Bronchial epithelial cell (primary cell): ENCODE results near the gene SLC25A21. TPM values are rescaled to one million over a fixed set of nuclear protein-coding genes. Genes with fewer than 3 reads are reported as not detected.
"Not testable (repeated sequence)": the region's sequence is repeated elsewhere in the genome, so short reads cannot be mapped to it uniquely, and the experiment has no call there.

Experiments used
- DNase-seq: peaks from one replicate; pipeline ENCODE4 v3.0.0-alpha.2; 2010; ENCODE audit warnings: low read depth
- FAIRE-seq: peaks from 2 replicates; lab custom pipeline; 2011; peaks lifted over from hg19 to GRCh38; lab: Jason Lieb, UNC
- H3K27me3 ChIP-seq: 2 replicates; pipeline ENCODE4 v1.5.1; 2011; ENCODE audit warnings: low read length; ENCODE audit not compliant: control insufficient read depth, insufficient read depth
- H3K36me3 ChIP-seq: 2 replicates; pipeline ENCODE4 v1.5.1; 2011; ENCODE audit warnings: low read length; ENCODE audit not compliant: control insufficient read depth, insufficient read depth
- H3K4me3 ChIP-seq: 2 replicates; pipeline ENCODE4 v1.5.1; 2011; ENCODE audit warnings: mild to moderate bottlenecking, low read depth, low read length, control low read depth
- total RNA-seq: library from RNA; depleted of rRNA; stranded (reverse); fragments of >200 nt; gene quantifications from 2 replicates; pipeline ENCODE4 v1.2.1, GENCODE V29; 2014
- TF ChIP-seq, protein P1 (sequence below): IDR thresholded peaks from 2 replicates; pipeline ENCODE4 v1.5.1; 2011; ENCODE audit warnings: mild to moderate bottlenecking, moderate library complexity, low read length, control low read depth, inconsistent platforms; ENCODE audit not compliant: insufficient read depth, severe bottlenecking

SLC25A21 gene
- total RNA-seq, 1 donor from 2014 or later = 0.53 TPM

DNA sequence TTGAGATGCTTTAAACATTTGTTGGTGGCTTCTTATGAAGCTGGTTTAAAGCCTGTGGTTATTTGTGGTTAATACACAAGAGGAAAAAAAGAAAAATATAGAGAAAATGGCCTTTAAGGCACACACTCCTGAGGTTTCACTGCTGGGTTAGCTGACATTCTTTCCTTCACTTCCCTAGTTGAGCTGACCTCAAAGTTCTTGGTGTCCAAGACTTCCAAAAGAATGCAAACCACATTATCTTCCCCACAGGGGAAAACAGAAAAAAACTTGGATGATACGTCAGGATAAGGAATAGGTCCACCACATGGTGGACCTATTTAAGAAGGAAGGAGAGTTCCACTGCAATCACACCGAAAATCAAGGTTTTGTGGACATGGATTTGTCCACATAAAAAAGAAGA lies 94.3 kb downstream of the SLC25A21 start:
- H3K4me3 ChIP-seq = no peak overlapping the region
- no peak for DNase-seq
- no peak for FAIRE-seq
- TF ChIP-seq, protein P1, sequence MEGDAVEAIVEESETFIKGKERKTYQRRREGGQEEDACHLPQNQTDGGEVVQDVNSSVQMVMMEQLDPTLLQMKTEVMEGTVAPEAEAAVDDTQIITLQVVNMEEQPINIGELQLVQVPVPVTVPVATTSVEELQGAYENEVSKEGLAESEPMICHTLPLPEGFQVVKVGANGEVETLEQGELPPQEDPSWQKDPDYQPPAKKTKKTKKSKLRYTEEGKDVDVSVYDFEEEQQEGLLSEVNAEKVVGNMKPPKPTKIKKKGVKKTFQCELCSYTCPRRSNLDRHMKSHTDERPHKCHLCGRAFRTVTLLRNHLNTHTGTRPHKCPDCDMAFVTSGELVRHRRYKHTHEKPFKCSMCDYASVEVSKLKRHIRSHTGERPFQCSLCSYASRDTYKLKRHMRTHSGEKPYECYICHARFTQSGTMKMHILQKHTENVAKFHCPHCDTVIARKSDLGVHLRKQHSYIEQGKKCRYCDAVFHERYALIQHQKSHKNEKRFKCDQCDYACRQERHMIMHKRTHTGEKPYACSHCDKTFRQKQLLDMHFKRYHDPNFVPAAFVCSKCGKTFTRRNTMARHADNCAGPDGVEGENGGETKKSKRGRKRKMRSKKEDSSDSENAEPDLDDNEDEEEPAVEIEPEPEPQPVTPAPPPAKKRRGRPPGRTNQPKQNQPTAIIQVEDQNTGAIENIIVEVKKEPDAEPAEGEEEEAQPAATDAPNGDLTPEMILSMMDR = no peak
- H3K36me3 ChIP-seq = no peaks in the 10 kb centered on the region
- no peaks in the 10 kb centered on the region for H3K27me3 ChIP-seq

DNA sequence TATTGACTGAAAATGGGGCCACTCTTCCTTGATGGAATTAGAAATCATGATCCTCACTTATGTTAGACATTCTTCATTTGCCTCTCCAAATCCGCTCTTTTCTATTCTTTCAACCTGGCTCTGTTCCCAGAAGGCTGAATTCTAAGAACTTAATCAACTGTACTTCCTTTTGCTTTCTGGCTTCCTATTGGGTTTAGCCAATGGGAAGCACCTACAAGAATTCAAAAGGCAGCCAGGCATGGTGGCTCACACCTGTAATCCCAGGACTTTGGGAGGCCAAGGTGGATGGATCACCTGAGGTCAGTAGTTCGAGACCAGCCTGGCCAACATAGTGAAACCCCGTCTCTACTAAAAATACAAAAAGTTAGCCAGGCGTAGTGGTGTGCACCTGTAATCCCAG lies 98.1 kb downstream of the SLC25A21 start:
- DNase-seq, FAIRE-seq, H3K36me3 ChIP-seq, H3K4me3 ChIP-seq, H3K27me3 ChIP-seq: not testable (repeated sequence)

DNA sequence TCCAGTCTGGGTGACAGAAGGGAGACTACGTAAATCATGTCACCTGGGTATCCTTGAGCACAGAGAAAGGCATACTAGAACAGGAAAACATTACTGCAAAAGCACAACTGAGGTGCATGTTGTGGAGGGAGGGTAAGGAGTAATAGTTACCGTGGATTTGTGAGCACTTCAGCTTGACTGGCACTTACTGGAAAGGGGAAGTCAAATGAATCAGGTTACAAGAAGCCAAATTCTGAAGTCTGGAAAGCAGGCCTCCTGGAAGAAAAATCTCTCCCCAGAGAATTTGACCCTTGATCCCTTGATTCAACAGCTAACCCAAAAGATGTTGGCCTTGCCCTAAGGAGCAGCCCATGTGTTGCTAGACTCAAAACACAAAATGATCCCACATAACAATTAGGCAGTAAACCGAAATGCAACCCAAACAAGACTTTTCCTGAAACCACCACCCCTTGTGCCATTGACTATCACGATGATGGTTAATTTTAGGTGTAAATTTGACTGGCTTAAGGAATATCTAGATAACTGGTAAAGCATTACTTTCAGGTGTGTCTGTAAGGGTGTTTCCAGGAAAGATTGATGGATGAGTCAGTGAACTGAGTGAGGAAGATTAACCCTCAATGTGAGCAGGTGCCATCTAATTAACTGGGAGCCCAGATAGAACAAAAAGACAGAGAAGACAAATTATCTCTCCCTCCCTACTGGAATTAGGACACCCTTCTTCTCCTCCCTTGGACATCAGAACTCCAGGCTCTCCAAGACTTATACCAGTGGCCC lies 108.8 kb downstream of the SLC25A21 start:
- Histone ChIP-seq H3K27me3 (no peaks in the 10 kb centered on the region), H3K4me3 (no peak overlapping the region), H3K36me3 (no peaks in the 10 kb centered on the region)
- DNase-seq = peak; percentile 39
- TF ChIP-seq, protein P1 = no peak
- no peak for FAIRE-seq

GRCh38 chr14:37062191-37062803 lies 110.1 kb downstream of the SLC25A21 start:
- no peak for FAIRE-seq
- Histone ChIP-seq H3K4me3 (no peak overlapping the region), H3K36me3 (no peaks in the 10 kb centered on the region), H3K27me3 (no peaks in the 10 kb centered on the region)
- DNase-seq = no peak
- TF ChIP-seq, protein P1 = no peak

DNA sequence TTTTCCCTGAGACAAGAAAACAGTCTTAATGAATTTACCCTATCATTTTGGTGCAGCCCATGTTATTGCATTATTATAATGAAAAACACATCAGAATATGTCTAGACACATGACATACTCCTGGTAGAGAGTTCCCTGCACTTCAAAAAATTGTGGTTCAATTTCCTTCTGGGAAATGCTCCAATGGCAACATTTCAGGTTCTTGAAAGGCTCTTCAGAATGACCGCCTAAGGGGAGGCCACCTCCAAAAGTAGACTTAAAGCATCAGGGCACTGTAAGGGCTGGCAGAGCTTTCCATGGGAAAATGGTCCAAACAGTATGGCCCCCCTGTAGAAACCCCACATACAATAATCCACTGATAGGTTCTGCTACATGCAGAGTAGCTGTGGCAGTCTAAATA lies 110.7 kb downstream of the SLC25A21 start:
- Histone ChIP-seq H3K4me3 (no peak overlapping the region), H3K36me3 (no peaks in the 10 kb centered on the region), H3K27me3 (no peaks in the 10 kb centered on the region)
- DNase-seq = no peak
- TF ChIP-seq, protein P1 = no peak
- FAIRE-seq = no peak

DNA sequence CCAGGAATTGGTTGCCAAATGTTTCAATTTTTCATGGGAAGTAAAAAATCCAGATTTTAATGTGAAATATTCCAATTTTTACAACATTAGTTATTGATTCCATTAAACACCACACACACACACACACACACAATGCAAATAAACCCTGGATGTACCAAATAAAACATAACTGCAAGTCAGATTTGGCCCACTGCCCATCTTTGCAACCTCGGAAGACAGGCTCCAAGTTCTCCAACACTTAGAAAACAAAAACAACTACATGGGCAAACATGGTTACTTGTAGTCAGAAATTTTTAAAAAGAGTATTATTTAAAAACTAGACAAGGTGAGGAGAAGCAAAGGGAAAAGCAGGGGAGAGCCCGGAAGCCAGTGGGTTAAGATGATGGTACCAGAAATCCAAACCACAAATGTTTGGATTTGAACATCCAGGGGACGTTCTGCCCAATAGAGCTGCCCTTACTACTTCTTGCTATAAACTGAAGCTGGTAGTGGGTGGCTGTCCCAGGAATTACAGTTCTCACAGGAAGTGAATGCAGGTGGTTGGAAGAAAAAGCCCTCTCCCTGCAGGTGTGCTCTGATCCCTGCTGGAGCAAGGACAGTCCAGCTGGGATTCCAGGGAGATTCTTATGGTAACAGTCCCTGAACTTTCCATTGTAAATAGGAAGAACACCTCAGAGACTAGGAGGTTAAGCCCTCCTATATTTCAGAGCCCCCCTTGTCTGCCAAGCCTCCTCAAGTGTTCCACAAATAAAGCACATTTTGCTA lies 111.7 kb downstream of the SLC25A21 start:
- FAIRE-seq = no peak
- TF ChIP-seq, protein P1 = no peak

More for the DNA sequence above, 111.7 kb downstream of the SLC25A21 start:
- H3K36me3 ChIP-seq = no peaks in the 10 kb centered on the region
- no peak for DNase-seq
- H3K4me3 ChIP-seq = no peak overlapping the region
- H3K27me3 ChIP-seq = no peaks in the 10 kb centered on the region
